Gastroesophageal sphincter (tissue), 4 donors: Measurements from ENCODE around the gene UBE2K. TPM values are rescaled to one million over a fixed set of nuclear protein-coding genes. Genes with fewer than 3 reads are reported as not detected.

ENCODE experiments used
- ATAC-seq: fragments of 150-250 bp; one replicate; pipeline ENCODE4 v1.9.1; 2016; ENCODE audit warnings: mild to moderate bottlenecking, moderate library complexity
- H3K27ac ChIP-seq, 4 donors: fragments of 200-600 bp; sonication (generic) in 3 of 4; 1 replicate in 3 of 4; 2 replicates in 1 of 4; pipeline ENCODE4 v1.5.1; 2016 to 2019
- H3K27me3 ChIP-seq: fragments of 200-600 bp; sonication (generic); one replicate; pipeline ENCODE4 v1.5.1; 2019
- H3K36me3 ChIP-seq, 2 donors: fragments of 200-600 bp; sonication (generic); one replicate each; pipeline ENCODE4 v1.5.1; 2019; ENCODE audit warnings: control low read depth in 1 of 2
- H3K4me1 ChIP-seq, 3 donors: fragments of 200-600 bp; sonication (generic); 1 replicate in 2 of 3; 2 replicates in 1 of 3; pipeline ENCODE4 v1.5.1; 2016 to 2019; ENCODE audit warnings: control low read depth in 2 of 3
- H3K4me3 ChIP-seq, 2 donors: fragments of 200-600 bp; sonication (generic); one replicate each; pipeline ENCODE4 v1.5.1; 2019; ENCODE audit warnings: mild to moderate bottlenecking in 1 of 2, moderate library complexity in 1 of 2
- H3K9me3 ChIP-seq, 3 donors: fragments of 200-600 bp; sonication (generic); one replicate each; pipeline ENCODE4 v1.5.1; 2017 to 2019; ENCODE audit warnings: control low read depth in 2 of 3
- EP300 ChIP-seq: sonication (generic); formaldehyde crosslinking; IDR thresholded peaks from one replicate; pipeline ENCODE4 v1.6.1; 2017; ENCODE audit warnings: antibody characterized with exemption, mild to moderate bottlenecking
- POLR2A ChIP-seq, 2 donors: fragments of 450-650 bp; IDR thresholded peaks; one replicate each; pipeline ENCODE4 v1.6.1; 2017; ENCODE audit warnings: antibody characterized with exemption in 2 of 2, mild to moderate bottlenecking in 2 of 2, moderate library complexity in 1 of 2
- POLR2AphosphoS5 ChIP-seq: sonication (generic); formaldehyde crosslinking; IDR thresholded peaks from one replicate; pipeline ENCODE4 v1.6.1; 2017; ENCODE audit warnings: antibody characterized with exemption
- WGBS, 2 donors: methylation state at CpG; one replicate each; pipeline ENCODE4 v1.1.5; 2018; ENCODE audit warnings: low coverage in 1 of 2; 5-methylcytosine and 5-hydroxymethylcytosine counted together
- small RNA-seq, 4 donors: library from RNA; depleted of rRNA; stranded (forward); fragments of <200 nt; gene quantifications; one replicate each; pipeline ENCODE3, GENCODE V24; 2016
- total RNA-seq, 4 donors: library from RNA; depleted of rRNA; stranded (reverse); fragments of >200 nt; gene quantifications; one replicate each; pipeline ENCODE4 v1.1.0, GENCODE V29; 2016
- TF ChIP-seq, protein P1 (sequence below), 4 experiments: fragments of 200-600 bp in 2 of 4; fragments of 450-650 bp in 2 of 4; sonication (generic) in 1 of 4; IDR thresholded peaks; one replicate each; pipeline ENCODE4 v1.5.1; 2017 to 2019; ENCODE audit warnings: antibody characterized with exemption in 4 of 4, mild to moderate bottlenecking in 2 of 4, moderate library complexity in 2 of 4

Gene UBE2K
- total RNA-seq, 4 donors from 2014 or later, result 30.5 to 49.2 (median 33.9) TPM

DNA sequence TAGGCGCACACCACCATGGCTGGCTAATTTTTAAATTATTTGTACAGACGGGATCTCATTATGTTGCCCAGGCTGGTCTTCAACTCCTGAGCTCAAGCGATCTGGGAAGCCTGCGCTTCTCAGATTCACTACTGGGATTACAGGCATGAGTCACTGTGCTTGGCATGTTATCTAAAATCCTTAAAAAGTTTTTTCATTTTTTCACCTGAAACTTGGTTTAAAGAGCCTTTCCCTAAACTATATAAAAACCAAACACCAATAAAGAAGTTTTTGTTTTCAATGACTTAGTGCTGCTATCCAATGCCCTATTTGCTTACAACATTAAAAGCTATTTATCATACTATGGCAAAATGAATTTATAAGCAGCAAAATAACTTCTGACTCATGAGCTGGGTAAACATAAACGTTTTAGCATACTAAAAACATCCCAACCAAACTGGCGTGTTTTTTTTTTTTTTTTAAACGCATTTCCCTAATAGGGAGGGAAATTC is 127.8 kb downstream of the UBE2K start:
- Histone ChIP-seq H3K27me3 (no peaks in the 10 kb centered on the region), H3K9me3 (no peaks in the 10 kb centered on the region), H3K27ac (no peak overlapping the region), H3K4me3 (no peak overlapping the region), H3K4me1 (no peaks in the 10 kb centered on the region), H3K36me3 (peaks cover 0 to 67% of the 10 kb centered on the region in 2 donors)
- no peak for TF ChIP-seq EP300
- TF ChIP-seq, protein P1, sequence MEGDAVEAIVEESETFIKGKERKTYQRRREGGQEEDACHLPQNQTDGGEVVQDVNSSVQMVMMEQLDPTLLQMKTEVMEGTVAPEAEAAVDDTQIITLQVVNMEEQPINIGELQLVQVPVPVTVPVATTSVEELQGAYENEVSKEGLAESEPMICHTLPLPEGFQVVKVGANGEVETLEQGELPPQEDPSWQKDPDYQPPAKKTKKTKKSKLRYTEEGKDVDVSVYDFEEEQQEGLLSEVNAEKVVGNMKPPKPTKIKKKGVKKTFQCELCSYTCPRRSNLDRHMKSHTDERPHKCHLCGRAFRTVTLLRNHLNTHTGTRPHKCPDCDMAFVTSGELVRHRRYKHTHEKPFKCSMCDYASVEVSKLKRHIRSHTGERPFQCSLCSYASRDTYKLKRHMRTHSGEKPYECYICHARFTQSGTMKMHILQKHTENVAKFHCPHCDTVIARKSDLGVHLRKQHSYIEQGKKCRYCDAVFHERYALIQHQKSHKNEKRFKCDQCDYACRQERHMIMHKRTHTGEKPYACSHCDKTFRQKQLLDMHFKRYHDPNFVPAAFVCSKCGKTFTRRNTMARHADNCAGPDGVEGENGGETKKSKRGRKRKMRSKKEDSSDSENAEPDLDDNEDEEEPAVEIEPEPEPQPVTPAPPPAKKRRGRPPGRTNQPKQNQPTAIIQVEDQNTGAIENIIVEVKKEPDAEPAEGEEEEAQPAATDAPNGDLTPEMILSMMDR (IDR thresholded peaks at IDR 0.05), result no peak
- no peak for TF ChIP-seq POLR2AphosphoS5
- no peak for TF ChIP-seq POLR2A (IDR thresholded peaks at IDR 0.05)
- WGBS, 2 donors, result 68 to 73% methylated on average over 7 of the region's 7 CpGs
- ATAC-seq, result no peak

Small RNA genes within 50 kb of the gene (small RNA-seq; reads per million reads assigned to genes)
- gene RF00019 (0 reads per million in 4 donors), gene RN7SL558P (0 reads per million in 4 donors)

Other genes with a start within 250 kb of the UBE2K start
- gene RPL9, start 239.2 kb upstream of the UBE2K start, total RNA-seq, result 1,000 to 10,000 TPM; 1,742 to 7,890 (median 5,202) TPM
- 10 to 100 TPM in 2 of 4 donors, 1 to 10 TPM in 2; 7.8 to 16.8 (median 9.9) TPM for gene LIAS, start 239.1 kb upstream of the UBE2K start, total RNA-seq
- 100 to 1,000 TPM in 1 of 4 donors, 10 to 100 TPM in 3; 31.1 to 151 (median 90.0) TPM for gene UGDH, start 170.7 kb upstream of the UBE2K start, total RNA-seq
- gene SMIM14, start 59.3 kb upstream of the UBE2K start, total RNA-seq, result 10 to 100 TPM; 32.9 to 70.4 (median 41.3) TPM